Upper lobe of left lung (tissue), 4 donors: ENCODE data around the gene MBP.

Experiments used
- CTCF ChIP-seq, 6 experiments: fragments of 450-650 bp in 4 of 6; fragments of 200-600 bp in 2 of 6; sonication (generic) in 2 of 6; IDR thresholded peaks; one replicate each; pipeline ENCODE4 v1.5.1; 2016 to 2019; ENCODE audit warnings: antibody characterized with exemption in 6 of 6
- POLR2A ChIP-seq, 4 donors: fragments of 450-650 bp; IDR thresholded peaks; one replicate each; pipeline ENCODE4 v1.5.1; 2016 to 2017; ENCODE audit warnings: antibody characterized with exemption in 4 of 4, mild to moderate bottlenecking in 2 of 4
- POLR2AphosphoS5 ChIP-seq, 2 donors: sonication (generic); formaldehyde crosslinking; IDR thresholded peaks; one replicate each; pipeline ENCODE4 v1.5.1; 2017; ENCODE audit warnings: antibody characterized with exemption in 2 of 2

DNA sequence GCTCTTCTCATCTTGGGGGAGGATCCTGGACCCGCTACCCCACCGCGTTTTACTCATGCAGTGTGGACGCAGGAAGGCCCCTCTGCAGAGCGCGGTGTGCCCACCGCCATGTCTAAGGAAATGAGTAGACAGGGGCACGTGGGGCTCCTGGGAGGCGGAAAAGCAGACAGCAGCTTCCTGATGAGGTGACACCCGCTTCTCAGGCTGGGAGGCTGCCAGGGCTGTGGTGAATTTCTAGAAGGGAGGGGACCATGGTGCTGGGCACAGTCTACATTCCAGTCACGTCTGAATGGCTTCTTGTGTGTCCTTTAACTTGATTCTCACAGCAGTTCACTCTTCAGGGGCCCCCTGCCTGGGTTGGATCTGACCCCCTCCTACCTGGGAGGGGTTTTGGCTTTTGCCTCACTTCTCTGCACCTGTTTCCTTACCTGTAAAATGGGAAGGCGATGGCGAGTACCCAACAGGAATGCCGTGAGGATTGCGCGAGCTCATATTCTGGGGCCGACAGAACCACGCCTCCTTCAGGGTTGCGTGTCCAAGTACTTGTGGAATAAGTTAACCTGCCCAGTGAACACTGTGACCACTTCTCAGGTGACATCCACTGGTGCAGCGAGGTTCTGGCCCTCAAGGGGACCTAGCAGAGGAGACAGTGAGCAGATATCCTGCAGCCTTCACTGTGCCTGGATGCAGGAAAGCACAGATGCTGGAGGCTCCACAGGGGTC lies 32.3 kb upstream of the MBP start:
- TF ChIP-seq POLR2AphosphoS5 (IDR thresholded peaks at IDR 0.05) (no peak), CTCF (IDR thresholded peaks at IDR 0.05) (no peak), POLR2A (IDR thresholded peaks at IDR 0.05) (no peak)
